Tracheal epithelial cell (primary cell): ENCODE measurements around the gene PIGR. TPM values are rescaled to one million over a fixed set of nuclear protein-coding genes. Genes with fewer than 3 reads are reported as not detected.

ENCODE experiments used
- total RNA-seq: library from RNA; depleted of rRNA; stranded (reverse); fragments of >200 nt; gene quantifications from 2 replicates; pipeline ENCODE4 v1.2.1, GENCODE V29; 2014

Gene PIGR
- total RNA-seq = 1.2 TPM in 1 of 2 replicates, not detected in the other

GRCh38 chr1:206946261-206946660 lies at the start of gene PIGR:
PIGR (minus strand) TSS chr1:206946466; CDS start chr1:206940531, 5,935 bp downstream.

GRCh38 chr1:206970446-206970845 lies 24.2 kb upstream of the PIGR start, which contains the start of gene FCAMR:
FCAMR (minus strand) TSS chr1:206970460; CDS start chr1:206970125, 335 bp downstream.

GRCh38 chr1:206921772-206922265 lies 24.4 kb downstream of the PIGR start, which contains the start of gene FCMR:
FCMR (minus strand) TSS chr1:206921941; CDS start chr1:206921854, 87 bp downstream.

GRCh38 chr1:206897175-206897574 lies 49.1 kb downstream of the PIGR start, which contains the start of gene IL24:
IL24 (plus strand) TSS chr1:206897443; CDS start chr1:206897833, 390 bp downstream.

Other genes with a start within 250 kb of the PIGR start
- gene IL19, start 175.7 kb downstream of the PIGR start, total RNA-seq = 0.24 TPM in 1 of 2 replicates, not detected in the other
- gene IL10, start 174.0 kb downstream of the PIGR start, total RNA-seq = not detected in 2 replicates
- 0.72 TPM in 1 of 2 replicates, not detected in the other for gene IL20, start 80.8 kb downstream of the PIGR start, total RNA-seq
- 1.9 TPM in 1 of 2 replicates, not detected in the other for gene IL24, start 49.0 kb downstream of the PIGR start, total RNA-seq
- under 0.01 TPM in 1 of 2 replicates, not detected in the other for gene FCMR, start 24.5 kb downstream of the PIGR start, total RNA-seq
- 0.24 TPM in 1 of 2 replicates, not detected in the other for gene FCAMR, start 24.0 kb upstream of the PIGR start, total RNA-seq
- gene C1orf116, start 86.3 kb upstream of the PIGR start, total RNA-seq = 19.3 and 29.2 TPM in 2 replicates
- 11.1 and 13.9 TPM in 2 replicates for gene YOD1, start 104.7 kb upstream of the PIGR start, total RNA-seq
- gene PFKFB2, start 106.8 kb upstream of the PIGR start, total RNA-seq = 25.1 and 38.6 TPM in 2 replicates
- gene C4BPB, start 142.4 kb upstream of the PIGR start, total RNA-seq = not detected in 2 replicates
- gene C4BPA, start 157.8 kb upstream of the PIGR start, total RNA-seq = not detected in 2 replicates